HG02623 (cell line): ENCODE measurements around the gene HEXIM1.
"Not testable (repeated sequence)": the region's sequence is repeated elsewhere in the genome, so short reads cannot be mapped to it uniquely, and the experiment has no call there.

Experiments
- ATAC-seq: cut with Tn5 transposase; IDR thresholded peaks from one replicate; pipeline ENCODE4 v1.9.1; 2021; ENCODE audit warnings: moderate library complexity; ENCODE audit not compliant: unreplicated experiment

Gene HEXIM1

GRCh38 chr17:45112559-45113423 lies 35.5 kb upstream of the HEXIM1 start:
- no peak for ATAC-seq

DNA sequence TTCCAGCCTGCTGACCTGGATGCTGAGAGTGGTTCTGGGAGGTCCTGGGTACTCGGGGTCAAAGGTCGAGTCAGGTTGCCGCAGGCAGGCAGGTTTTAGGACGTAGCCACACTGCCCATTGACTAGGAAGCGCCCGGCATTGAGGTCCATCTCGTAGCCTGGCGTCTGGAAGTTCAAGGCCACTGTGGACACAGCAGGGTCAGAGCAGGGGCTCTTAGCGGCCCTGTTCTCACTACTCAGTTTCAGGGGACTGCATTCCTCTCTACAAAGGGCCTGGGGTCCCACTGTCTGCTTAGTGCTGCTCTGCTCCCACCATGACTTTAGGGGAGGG lies 34.9 kb upstream of the HEXIM1 start:
- ATAC-seq, result no peak

GRCh38 chr17:45114117-45114932 lies 34.0 kb upstream of the HEXIM1 start:
- no peak for ATAC-seq

- ATAC-seq, result no peak
Measured at GRCh38 chr17:45115015-45115625, 33.2 kb upstream of the HEXIM1 start.

- ATAC-seq, result no peak
Measured at GRCh38 chr17:45115871-45116270, 32.4 kb upstream of the HEXIM1 start.

GRCh38 chr17:45116434-45117016 lies 31.8 kb upstream of the HEXIM1 start:
- ATAC-seq, result no peak

DNA sequence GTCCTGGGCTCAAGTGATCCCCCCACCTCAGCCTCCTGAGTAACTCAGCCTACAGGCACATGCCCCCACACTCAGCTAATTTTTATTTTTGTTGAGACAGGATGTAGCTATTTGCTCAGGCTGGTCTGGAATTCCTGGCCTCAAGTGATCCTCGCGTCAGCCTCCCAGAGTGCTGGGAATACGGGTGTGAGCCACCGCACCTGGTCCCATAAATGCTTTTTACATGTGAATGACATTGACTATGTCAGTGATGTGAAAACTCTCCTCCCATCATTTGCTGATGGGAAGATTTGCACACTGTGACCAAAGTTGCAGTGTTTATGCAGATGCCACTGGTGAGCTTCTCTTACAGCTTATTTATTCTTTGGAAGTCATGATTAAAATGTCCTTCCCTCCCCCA lies 30.9 kb upstream of the HEXIM1 start:
- no peak for ATAC-seq

- ATAC-seq, result no peak
Measured at GRCh38 chr17:45117848-45118646, 30.2 kb upstream of the HEXIM1 start.

- ATAC-seq, result no peak
Measured at GRCh38 chr17:45118691-45119090, 29.6 kb upstream of the HEXIM1 start.

DNA sequence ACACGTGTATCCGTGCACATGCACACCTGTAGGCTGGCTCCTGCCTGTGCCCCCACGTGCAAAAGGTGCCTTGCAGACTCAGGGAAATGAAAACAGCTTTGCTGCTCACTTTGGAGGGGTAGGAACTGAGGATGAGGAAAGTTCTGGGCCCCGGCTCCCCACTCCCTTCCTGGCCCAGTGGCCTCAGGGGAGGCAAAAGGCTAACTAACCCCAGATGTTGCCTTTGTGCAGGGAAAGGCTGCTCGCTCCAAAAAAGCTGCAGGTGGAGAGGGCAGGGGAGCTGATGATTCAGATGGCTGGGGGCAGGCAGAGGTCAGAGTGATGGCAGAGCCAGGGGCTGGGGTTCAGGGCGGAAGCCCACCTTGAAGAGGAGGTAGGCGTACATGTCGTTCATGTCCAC lies 28.3 kb upstream of the HEXIM1 start:
- ATAC-seq, result no peak

GRCh38 chr17:45120558-45120957 lies 27.7 kb upstream of the HEXIM1 start:
- ATAC-seq, result no peak

- no peak for ATAC-seq
Measured at GRCh38 chr17:45121055-45121454, 27.2 kb upstream of the HEXIM1 start.

GRCh38 chr17:45123076-45123770 lies 25.1 kb upstream of the HEXIM1 start:
- ATAC-seq, result no peak

GRCh38 chr17:45123930-45124796 lies 24.1 kb upstream of the HEXIM1 start:
- no peak for ATAC-seq

DNA sequence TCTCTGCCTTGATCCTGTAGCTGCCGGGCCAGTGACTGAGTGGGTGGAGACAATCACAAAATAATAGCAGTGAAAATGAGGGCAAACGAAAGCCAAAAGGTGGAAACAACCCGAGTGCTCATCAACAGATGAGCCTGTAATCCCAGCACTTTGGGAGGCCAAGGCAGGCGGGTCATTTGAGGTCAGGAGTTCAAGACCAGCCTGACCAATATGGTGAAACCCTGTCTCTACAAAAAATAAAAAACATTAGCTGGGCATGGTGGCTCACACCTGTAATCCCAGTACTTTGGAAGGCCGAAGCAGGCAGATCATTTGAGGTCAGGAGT lies 23.5 kb upstream of the HEXIM1 start:
- ATAC-seq, result not testable (repeated sequence)

DNA sequence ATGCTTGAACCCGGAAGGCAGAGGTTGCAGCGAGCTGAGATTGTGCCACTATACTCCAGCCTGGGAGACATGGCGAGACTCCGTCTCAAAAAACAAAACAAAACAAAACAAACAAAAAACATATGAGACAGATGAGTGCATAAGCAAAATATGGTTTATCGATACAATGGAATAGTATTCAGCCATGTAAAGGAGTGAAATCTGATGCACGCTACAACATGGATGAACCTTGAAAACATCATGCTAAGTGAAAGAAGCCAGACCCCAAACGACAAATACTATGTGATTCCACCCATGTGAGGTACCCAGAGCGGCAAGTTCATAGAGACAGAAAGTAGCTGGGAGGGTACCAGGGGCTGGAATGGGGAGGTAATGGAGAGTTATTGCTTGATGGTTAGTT lies 22.8 kb upstream of the HEXIM1 start:
- ATAC-seq, result no peak

GRCh38 chr17:45127207-45127547 lies 21.1 kb upstream of the HEXIM1 start:
- no peak for ATAC-seq

GRCh38 chr17:45127548-45128300 lies 20.6 kb upstream of the HEXIM1 start:
- no peak for ATAC-seq

GRCh38 chr17:45128331-45128730 lies 19.9 kb upstream of the HEXIM1 start:
- ATAC-seq, result no peak
